ENCODE measurements around the gene THNSL1.
"Not testable (repeated sequence)": the region's sequence is repeated elsewhere in the genome, so short reads cannot be mapped to it uniquely, and the experiment has no call there.

The THNSL1 gene, protein sequence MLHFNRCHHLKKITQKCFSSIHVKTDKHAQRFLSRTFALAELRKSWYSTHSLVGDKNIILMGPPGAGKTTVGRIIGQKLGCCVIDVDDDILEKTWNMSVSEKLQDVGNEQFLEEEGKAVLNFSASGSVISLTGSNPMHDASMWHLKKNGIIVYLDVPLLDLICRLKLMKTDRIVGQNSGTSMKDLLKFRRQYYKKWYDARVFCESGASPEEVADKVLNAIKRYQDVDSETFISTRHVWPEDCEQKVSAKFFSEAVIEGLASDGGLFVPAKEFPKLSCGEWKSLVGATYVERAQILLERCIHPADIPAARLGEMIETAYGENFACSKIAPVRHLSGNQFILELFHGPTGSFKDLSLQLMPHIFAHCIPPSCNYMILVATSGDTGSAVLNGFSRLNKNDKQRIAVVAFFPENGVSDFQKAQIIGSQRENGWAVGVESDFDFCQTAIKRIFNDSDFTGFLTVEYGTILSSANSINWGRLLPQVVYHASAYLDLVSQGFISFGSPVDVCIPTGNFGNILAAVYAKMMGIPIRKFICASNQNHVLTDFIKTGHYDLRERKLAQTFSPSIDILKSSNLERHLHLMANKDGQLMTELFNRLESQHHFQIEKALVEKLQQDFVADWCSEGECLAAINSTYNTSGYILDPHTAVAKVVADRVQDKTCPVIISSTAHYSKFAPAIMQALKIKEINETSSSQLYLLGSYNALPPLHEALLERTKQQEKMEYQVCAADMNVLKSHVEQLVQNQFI

DNA sequence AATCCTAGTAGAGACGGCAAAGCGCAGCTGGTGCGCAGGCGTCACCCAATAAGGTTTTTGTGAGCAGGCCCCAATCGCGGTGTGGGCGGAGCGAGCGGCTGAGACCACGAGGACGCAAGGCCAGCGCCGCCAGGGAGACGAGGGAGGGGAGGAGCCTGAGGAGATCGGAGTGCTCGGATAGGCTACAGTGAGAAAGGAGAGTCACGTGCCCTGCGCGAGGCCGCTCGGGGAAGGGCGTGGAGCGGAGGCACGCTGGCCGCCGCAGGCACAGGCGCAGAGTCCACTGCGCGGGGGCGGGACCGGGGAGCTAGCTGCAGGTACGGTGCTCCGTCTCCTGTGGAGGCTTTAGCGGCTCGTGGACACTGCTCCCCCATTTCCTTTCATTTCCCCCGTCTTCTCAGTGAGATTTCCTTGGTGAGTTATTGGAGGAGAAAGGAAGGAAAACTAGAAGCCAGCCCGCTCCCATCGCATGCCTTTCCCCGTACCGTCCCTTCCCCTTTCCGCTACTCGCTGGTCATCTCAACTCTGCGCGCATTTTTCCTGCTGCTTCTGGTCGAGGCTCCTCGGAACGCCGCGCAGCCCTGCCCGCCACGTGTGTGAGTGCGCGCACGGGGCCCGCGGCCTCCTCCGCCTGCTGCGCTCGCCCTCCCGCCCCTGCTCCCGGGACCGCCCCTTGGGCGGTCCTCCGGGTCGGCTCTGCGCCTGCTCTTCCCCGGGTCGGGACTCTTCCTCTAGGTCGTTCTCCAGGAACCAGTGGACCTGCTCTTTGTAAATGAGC lies at the start of gene THNSL1:
THNSL1 (plus strand) TSS at position 237 of the 778 bp plus-strand sequence. CDS start 6,612 bp downstream, outside the sequence.
- DNase-seq (ENCODE audit: low read depth), result peak; percentile 71

DNA sequence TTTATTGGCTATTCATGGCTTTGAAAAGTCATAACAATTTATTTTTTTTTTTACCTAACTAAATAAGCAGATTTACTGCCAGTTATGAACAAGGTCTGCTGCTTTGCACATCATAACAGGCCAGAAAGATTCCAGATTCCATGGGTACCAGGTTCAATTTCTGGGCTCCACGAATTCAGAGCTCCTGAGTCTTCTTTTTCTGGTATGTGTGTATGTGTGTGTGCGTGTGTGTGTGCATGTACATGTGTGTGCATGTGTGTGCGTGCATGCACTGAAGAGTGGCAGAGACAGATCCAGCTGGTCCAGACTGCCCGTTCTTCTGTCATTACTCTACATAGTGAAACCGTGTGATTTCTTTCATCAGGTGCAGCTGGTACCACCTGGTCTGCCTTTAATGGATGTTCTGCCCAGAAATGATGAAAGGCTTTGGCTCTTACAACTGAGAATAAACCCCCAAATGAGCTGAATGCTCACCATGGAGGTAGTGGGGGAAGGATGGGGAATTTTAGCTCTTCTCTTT lies 49.4 kb upstream of the THNSL1 start:
- no peak for DNase-seq (ENCODE audit: low read depth)

DNA sequence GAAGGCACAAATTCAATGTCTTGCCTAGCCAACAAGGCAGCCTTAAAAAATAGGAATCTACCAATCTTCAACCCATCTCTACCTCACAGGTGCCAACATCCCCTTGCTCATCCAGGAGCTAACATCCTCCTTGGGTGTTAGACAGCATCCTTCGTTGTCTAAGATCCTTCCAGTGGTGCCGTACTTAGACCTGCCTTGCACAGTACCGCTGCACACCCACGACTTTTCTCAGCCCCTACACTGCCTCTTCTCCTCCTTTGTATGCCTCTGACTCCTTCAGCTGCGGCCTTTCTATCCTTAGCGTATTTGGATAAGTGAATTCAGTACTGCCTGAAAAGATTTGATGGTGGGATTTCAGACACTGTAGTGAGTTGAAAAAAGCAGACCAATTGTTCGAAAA lies 48.1 kb upstream of the THNSL1 start:
- no peak for DNase-seq (ENCODE audit: low read depth)

DNA sequence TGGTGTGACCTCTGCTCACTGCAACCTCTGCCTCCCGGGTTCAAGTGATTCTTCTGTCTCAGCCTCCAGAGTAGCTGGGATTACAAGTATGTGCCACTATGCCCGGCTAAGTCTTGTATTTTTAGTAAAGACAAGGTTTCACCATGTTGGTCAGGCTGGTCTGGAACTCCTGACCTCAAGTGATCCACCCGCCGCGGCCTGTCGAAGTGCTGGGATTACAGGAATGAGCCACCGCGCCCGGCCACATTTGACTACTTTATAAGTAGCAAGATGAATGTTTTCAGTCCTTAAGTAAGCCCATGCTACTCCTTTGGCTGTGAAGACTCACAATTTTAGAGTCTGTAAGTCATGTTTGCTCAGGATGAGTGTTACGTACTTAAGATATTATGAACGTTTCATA lies 47.5 kb upstream of the THNSL1 start:
- not testable (repeated sequence) for DNase-seq (ENCODE audit: low read depth)

DNA sequence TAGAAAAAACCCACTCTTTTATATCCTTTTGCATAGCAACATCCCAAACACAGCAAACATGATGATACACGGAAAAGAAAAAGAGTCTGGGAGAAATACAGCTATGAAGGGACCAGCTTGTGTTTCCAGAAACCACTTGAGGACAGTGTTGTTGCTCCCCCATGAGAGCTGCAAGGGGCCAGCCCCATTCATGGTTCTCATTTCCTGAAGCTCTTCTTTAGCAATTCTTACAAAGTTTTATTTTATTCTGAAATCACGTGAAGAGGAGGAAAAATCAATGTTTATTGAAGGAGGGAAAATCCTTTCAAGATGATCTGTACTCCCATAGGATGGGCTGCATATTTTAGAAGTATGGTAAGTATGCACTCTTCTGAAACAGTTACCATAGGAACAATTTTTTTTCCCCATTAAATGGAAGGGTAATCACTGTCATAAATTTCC lies 46.6 kb upstream of the THNSL1 start:
- no peak for DNase-seq (ENCODE audit: low read depth)

DNA sequence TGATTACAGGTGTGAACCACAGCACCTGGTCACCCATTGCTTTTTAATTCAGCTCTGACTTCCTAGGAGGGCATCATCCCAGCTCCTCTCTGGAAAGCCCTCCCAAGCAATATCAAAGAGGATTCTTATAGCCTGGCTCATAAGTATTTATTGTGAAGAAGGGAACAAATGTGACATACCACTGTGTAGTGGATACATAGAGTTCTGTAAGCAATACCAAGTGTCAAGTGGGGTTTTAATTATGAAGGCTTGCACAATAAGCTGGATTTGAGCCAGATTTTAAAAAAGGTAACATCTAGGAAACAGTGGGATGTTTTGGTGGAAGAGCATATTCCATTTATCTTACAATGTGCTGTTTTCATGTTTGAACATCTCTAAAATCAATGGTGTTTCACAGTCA lies 45.0 kb upstream of the THNSL1 start:
- DNase-seq (ENCODE audit: low read depth), result no peak

GRCh38 chr10:24973163-24973562 lies 43.2 kb upstream of the THNSL1 start:
- DNase-seq (ENCODE audit: low read depth), result no peak

GRCh38 chr10:24974976-24975375 lies 41.4 kb upstream of the THNSL1 start:
- DNase-seq (ENCODE audit: low read depth), result no peak

DNA sequence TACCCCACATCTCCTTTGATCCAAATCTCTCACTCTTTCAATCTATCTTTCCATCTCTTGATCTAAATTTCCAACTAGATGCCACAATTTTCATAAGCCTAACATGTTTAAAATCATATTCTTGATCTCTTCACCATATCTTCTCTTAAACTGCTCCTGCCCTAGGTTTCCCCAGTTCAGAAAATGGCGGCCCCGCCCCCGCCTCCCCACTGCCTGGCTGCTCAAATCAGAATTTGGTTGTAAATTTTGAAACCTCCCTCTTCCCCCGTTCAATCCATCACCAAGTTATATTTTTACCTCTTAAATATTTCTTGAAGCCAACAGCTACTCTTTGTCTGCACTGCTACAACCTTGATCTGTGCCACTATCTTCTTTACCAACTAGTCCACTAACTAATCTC lies 36.7 kb upstream of the THNSL1 start:
- DNase-seq (ENCODE audit: low read depth), result no peak

DNA sequence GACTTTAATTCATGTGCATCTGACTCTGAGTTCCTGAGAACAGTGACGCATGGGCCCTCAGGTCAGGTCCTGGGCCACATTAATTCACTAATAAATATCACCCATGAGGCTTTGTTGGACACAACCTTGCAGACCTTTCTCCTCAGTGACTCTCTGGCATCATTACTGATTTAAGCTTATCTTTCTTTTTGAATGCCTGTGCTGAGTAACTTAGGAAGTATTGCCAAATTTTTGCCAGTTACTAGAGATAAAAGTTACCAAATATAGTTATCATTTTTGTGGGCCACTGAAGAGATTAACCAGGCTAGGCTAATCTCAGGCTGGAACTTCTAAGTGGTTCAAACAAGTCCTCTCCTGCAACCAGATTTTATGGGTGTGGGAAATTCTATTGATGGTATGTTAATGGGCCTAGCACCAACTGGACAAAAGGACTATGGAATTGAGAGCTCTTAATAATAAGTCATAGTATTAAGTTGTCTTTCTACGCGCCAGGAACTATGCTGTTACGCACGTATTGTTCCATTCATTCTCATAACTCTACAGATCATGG lies 35.2 kb upstream of the THNSL1 start:
- no peak for DNase-seq (ENCODE audit: low read depth)

DNA sequence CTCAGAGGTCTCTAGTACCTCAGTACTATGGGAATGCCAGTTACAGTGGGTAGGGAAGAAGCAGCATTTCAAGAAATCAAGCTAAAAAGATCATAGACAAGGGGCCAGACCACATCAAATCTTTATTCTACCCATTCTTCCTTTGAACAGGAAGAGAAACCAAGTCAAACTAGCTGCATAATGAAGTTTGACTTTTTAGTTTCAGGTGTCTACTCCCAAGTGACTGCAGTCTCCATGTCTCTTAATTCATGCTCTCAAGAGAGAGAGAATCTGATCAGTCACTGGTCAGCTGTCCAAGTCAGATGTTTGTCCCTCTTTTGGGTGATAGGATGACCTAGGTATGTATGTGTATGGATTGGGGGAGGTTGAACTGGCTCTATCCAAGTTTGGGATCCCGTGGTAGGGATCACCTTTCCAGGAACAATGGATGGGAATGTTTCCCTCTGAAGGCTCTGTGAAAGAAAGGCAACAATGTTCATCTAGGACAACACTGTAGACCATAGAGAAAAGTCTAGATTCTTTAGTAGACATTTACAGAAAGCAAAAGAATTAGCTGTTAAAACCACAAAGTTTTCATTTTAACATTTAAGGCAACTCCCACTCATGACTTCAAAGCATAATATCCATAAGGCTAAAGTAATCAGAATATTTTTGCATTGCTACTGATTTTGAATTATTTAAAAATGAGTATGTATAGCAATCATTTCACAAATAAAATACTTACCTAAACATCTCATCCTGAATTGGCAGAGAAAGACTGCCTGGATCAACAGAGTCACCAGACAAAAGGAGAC lies 33.9 kb upstream of the THNSL1 start:
- no peak for DNase-seq (ENCODE audit: low read depth)

GRCh38 chr10:24983130-24983529 lies 33.3 kb upstream of the THNSL1 start:
- DNase-seq (ENCODE audit: low read depth), result no peak

DNA sequence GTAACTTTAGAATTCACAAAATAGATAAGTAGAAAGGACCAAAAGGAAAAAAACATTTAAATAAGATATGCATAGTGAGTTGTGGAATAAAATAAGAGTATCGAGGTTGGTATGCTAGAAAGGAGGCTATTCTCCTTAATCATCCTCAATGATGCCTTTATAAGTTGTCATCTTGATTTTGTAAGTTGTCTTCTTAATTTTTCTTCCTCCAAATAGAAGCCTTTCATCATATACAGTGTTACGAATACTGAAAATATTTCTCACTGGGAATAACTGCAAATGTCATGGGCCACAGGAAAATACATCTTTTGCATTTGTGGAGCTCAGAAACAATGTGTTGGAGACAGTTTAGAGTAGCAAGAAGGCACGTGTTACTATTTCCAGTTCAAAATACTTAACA lies 32.5 kb upstream of the THNSL1 start:
- peak; percentile 19 for DNase-seq (ENCODE audit: low read depth)

GRCh38 chr10:24984906-24985305 lies 31.5 kb upstream of the THNSL1 start:
- no peak for DNase-seq (ENCODE audit: low read depth)

DNA sequence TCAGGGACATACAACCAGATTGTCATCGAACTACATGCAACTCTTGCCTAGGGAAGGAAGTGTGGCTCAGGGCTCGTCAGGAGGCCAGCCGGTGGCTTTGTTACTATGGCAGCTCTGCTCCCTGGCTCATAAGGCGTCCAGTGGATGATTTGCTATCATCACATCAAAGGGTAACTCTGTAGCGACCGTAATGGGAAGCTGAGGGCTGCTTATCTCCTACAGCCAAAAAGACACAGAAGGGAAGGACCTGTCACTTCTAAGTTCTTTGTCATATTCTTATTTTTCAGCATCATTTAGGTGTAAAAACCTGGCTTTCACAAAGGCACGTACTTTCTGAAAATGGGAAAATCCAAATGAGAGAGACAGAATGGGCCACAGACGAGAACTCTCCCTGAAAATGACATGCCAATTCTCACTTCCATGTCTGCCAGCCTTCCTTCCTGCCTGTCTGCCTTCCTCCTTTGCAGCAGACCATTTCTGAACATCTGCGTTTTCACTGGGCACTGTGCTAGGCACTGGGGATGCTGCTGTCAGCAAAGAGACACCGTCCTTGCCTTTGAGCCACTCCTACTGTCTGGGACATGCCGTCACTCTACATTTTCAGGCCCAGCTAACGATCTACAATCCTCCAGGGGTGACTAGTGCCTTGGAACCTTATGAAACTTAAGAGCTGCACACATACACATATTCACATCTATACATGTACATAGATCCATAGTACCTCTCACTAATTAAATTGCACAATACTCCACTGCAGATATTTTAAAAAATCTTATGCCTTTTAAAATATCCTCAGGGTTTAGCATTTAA lies 27.4 kb upstream of the THNSL1 start:
- DNase-seq (ENCODE audit: low read depth), result no peak

- DNase-seq (ENCODE audit: low read depth), result no peak
These were observed 26.5 kb upstream of the THNSL1 start for GRCh38 chr10:24989867-24990266.

GRCh38 chr10:24991298-24991697 lies 25.1 kb upstream of the THNSL1 start:
- DNase-seq (ENCODE audit: low read depth), result no peak

DNA sequence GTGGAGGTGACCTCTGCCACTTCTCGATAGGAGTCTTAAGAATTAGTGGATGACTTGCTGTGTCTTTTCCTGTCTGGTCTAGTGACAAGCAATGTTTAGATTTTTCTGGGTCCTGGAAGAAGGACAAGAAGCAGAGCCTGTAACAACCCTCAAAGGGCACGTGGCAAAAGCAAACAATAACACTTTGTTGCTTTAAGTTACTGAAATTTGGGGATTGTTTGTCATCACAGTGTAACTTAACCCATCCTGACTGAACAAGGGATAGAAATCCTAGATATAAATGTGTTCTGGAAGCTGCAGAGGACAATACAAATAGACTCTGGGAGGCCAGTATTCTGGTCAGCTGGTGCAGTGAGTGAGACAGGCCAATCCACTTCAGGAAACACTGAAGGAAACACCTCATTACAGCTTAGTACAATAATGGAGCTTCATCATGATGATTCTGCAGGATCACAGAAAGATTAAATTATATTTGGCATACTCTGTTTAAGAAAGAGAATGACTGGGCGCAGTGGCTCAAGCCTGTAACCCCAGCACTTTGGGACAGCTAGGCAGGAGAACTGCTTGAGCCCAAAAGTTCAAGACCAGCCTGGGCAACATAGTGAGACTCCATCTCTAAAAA lies 23.8 kb upstream of the THNSL1 start:
- no peak for DNase-seq (ENCODE audit: low read depth)

GRCh38 chr10:24993237-24993958 lies 23.0 kb upstream of the THNSL1 start:
- DNase-seq (ENCODE audit: low read depth), result no peak

Measured in HS-5 (cell line).